Gastrocnemius medialis (tissue), 4 donors: Measurements from ENCODE around the gene ELF5. TPM values are rescaled to one million over a fixed set of nuclear protein-coding genes. Genes with fewer than 3 reads are reported as not detected.

ENCODE experiments used
- ATAC-seq, 2 donors: fragments of 150-250 bp; one replicate each; pipeline ENCODE4 v1.9.1; 2016
- DNase-seq, 2 donors: peaks; one replicate each; pipeline ENCODE4 v3.0.0-alpha.2; 2019
- H3K27ac ChIP-seq, 4 donors: fragments of 200-600 bp; sonication (generic); 1 replicate in 1 of 4; 2 replicates in 3 of 4; pipeline ENCODE4 v1.5.1; 2016 to 2018; ENCODE audit warnings: mild to moderate bottlenecking in 2 of 4, moderate library complexity in 1 of 4
- H3K27me3 ChIP-seq, 3 donors: fragments of 200-600 bp; sonication (generic) in 2 of 3; 1 replicate in 1 of 3; 2 replicates in 2 of 3; pipeline versions ENCODE4 v1.5.1 to v1.6.0; 2016 to 2019; ENCODE audit warnings: mild to moderate bottlenecking in 1 of 3, moderate library complexity in 1 of 3
- H3K36me3 ChIP-seq, 2 donors: fragments of 200-600 bp; sonication (generic) in 1 of 2; one replicate each; pipeline ENCODE4 v1.5.1; 2017 to 2018
- H3K4me1 ChIP-seq, 2 donors: fragments of 200-600 bp; sonication (generic) in 1 of 2; one replicate each; pipeline ENCODE4 v1.5.1; 2016 to 2017; ENCODE audit warnings: mild to moderate bottlenecking in 2 of 2
- H3K4me3 ChIP-seq, 4 donors: fragments of 200-600 bp; sonication (generic) in 3 of 4; 1 replicate in 1 of 4; 2 replicates in 3 of 4; pipeline ENCODE4 v1.5.1; 2016 to 2019; ENCODE audit warnings: mild to moderate bottlenecking in 2 of 4
- H3K9me3 ChIP-seq, 3 donors: fragments of 200-600 bp; sonication (generic) in 2 of 3; 1 replicate in 1 of 3; 2 replicates in 2 of 3; pipeline ENCODE4 v1.5.1; 2016 to 2019
- CTCF ChIP-seq, 5 experiments: fragments of 450-650 bp in 3 of 5; fragments of 200-600 bp in 2 of 5; sonication (generic) in 2 of 5; IDR thresholded peaks in 4 of 5; conservative IDR thresholded peaks in 1 of 5; 1 replicate in 4 of 5; 2 replicates in 1 of 5; pipeline ENCODE4 v1.5.1; 2016 to 2019; ENCODE audit warnings: antibody characterized with exemption in 5 of 5, mild to moderate bottlenecking in 3 of 5, moderate library complexity in 3 of 5
- POLR2A ChIP-seq, 2 donors: fragments of 450-650 bp; IDR thresholded peaks; one replicate each; pipeline ENCODE4 v1.6.1; 2017; ENCODE audit warnings: antibody characterized with exemption in 2 of 2, mild to moderate bottlenecking in 2 of 2, moderate library complexity in 2 of 2
- in situ Hi-C, 4 donors: fragments of 200-750 bp; cut with MboI; loops; one replicate each; pipeline versions ENCODE4 v1.15.0 to v1.8.0; 2017; ENCODE audit warnings: low sequenced_read_pairs in 4 of 4
- intact Hi-C: fragments of 100-400 bp; cut with DNase I; formaldehyde crosslinking; loops from one replicate; pipeline ENCODE4 v1.15.1; 2023; ENCODE audit warnings: low total_unique reads
- total RNA-seq, 4 donors: library from RNA; depleted of rRNA; stranded (reverse); fragments of >200 nt; gene quantifications; one replicate each; pipeline versions ENCODE4 v1.1.0 to v1.2.3, GENCODE V29; 2016

The ELF5 gene
- total RNA-seq, 4 donors from 2014 or later = not detected

GRCh38 chr11:34499719-34500500, 13.7 kb downstream of the ELF5 start:
- intact Hi-C loops (no loop called here), in situ Hi-C loops (loop anchor here (10.0 to 25.0 kb wide), 3 partner anchors 135 to 338 kb away; no protein-coding TSS in a partner anchor)
- no peak for TF ChIP-seq POLR2A (IDR thresholded peaks at IDR 0.05)
- TF ChIP-seq CTCF (IDR thresholded peaks at IDR 0.05 in 4 of 5, conservative IDR thresholded peaks at IDR 0.05 in 1 of 5) = no peak
- Histone ChIP-seq H3K9me3 (no peaks in the 10 kb centered on the region), H3K4me3 (no peak overlapping the region), H3K27me3 (no peaks in the 10 kb centered on the region), H3K36me3 (no peaks in the 10 kb centered on the region), H3K27ac (no peak overlapping the region), H3K4me1 (no peaks in the 10 kb centered on the region)
- ATAC-seq (no peak), DNase-seq (no peak)

GRCh38 chr11:34495724-34496377, 17.7 kb downstream of the ELF5 start:
- no peak overlapping the region for H3K27ac ChIP-seq

GRCh38 chr11:34495239-34495723, 18.3 kb downstream of the ELF5 start:
- TF ChIP-seq POLR2A (IDR thresholded peaks at IDR 0.05) = no peak
- TF ChIP-seq CTCF (IDR thresholded peaks at IDR 0.05 in 4 of 5, conservative IDR thresholded peaks at IDR 0.05 in 1 of 5) = no peak
- DNase-seq = no peak
- H3K4me3 ChIP-seq = no peak overlapping the region
- intact Hi-C loops = no loop called here
- H3K27ac ChIP-seq = no peak overlapping the region
- in situ Hi-C loops = loop anchor here (10.0 to 25.0 kb wide), 3 partner anchors 130 to 333 kb away; no protein-coding TSS in a partner anchor
- H3K27me3 ChIP-seq = no peaks in the 10 kb centered on the region
- no peak for ATAC-seq
- no peaks in the 10 kb centered on the region for H3K4me1 ChIP-seq
- H3K36me3 ChIP-seq = no peaks in the 10 kb centered on the region
- no peaks in the 10 kb centered on the region for H3K9me3 ChIP-seq

More at GRCh38 chr11:34495724-34496377, 17.7 kb downstream of the ELF5 start:
- DNase-seq = no peak
- intact Hi-C loops = no loop called here
- no peak overlapping the region for H3K4me3 ChIP-seq
- ATAC-seq = no peak
- H3K36me3 ChIP-seq = no peaks in the 10 kb centered on the region
- H3K9me3 ChIP-seq = no peaks in the 10 kb centered on the region
- no peaks in the 10 kb centered on the region for H3K4me1 ChIP-seq
- TF ChIP-seq CTCF (IDR thresholded peaks at IDR 0.05 in 4 of 5, conservative IDR thresholded peaks at IDR 0.05 in 1 of 5) (no peak), POLR2A (IDR thresholded peaks at IDR 0.05) (no peak)
- in situ Hi-C loops = loop anchor here (10.0 to 25.0 kb wide), 3 partner anchors 131 to 334 kb away; no protein-coding TSS in a partner anchor
- H3K27me3 ChIP-seq = no peaks in the 10 kb centered on the region

GRCh38 chr11:34493926-34494595, 19.5 kb downstream of the ELF5 start:
- DNase-seq (no peak), ATAC-seq (no peak)
- no peaks in the 10 kb centered on the region for H3K27me3 ChIP-seq
- H3K36me3 ChIP-seq = no peaks in the 10 kb centered on the region
- intact Hi-C loops (loop anchor here (5.0 kb wide), 4 partner anchors 77 to 497 kb away; no protein-coding TSS in a partner anchor), in situ Hi-C loops (loop anchor here (10.0 to 25.0 kb wide), 3 partner anchors 129 to 332 kb away; no protein-coding TSS in a partner anchor)
- no peak overlapping the region for H3K4me3 ChIP-seq
- H3K27ac ChIP-seq = no peak overlapping the region
- H3K4me1 ChIP-seq = no peaks in the 10 kb centered on the region
- no peaks in the 10 kb centered on the region for H3K9me3 ChIP-seq
- TF ChIP-seq POLR2A (IDR thresholded peaks at IDR 0.05) (no peak), CTCF (IDR thresholded peaks at IDR 0.05 in 4 of 5, conservative IDR thresholded peaks at IDR 0.05 in 1 of 5) (no peak)
